GM11168 (cell line): ENCODE results near the gene CCDC33.

Experiments used
- in situ Hi-C: fragments of 300-500 bp; cut with MboI; formaldehyde crosslinking; loops from one replicate; pipeline ENCODE4 v1.12.0; 2022; ENCODE audit warnings: low sequenced_read_pairs; ENCODE audit not compliant: unreplicated experiment

Gene CCDC33

GRCh38 chr15:74370471-74370870, 134.3 kb downstream of the CCDC33 start:
- in situ Hi-C loops: loop anchor here (10.0 to 25.0 kb wide), 3 partner anchors 254 to 464 kb away; no protein-coding TSS in a partner anchor

- in situ Hi-C loops: loop anchor here (10.0 to 25.0 kb wide), 3 partner anchors 252 to 462 kb away; no protein-coding TSS in a partner anchor
Observed at GRCh38 chr15:74373056-74373650, 137.0 kb downstream of the CCDC33 start.

- in situ Hi-C loops: loop anchor here (10.0 to 25.0 kb wide), 3 partner anchors 251 to 461 kb away; no protein-coding TSS in a partner anchor
Observed at GRCh38 chr15:74373731-74374647, 137.9 kb downstream of the CCDC33 start.

- in situ Hi-C loops: loop anchor here (10.0 to 25.0 kb wide), 3 partner anchors 250 to 460 kb away; no protein-coding TSS in a partner anchor
Observed at GRCh38 chr15:74374648-74375302, 138.6 kb downstream of the CCDC33 start.

GRCh38 chr15:74375303-74375693, 139.2 kb downstream of the CCDC33 start:
- in situ Hi-C loops: loop anchor here (10.0 kb wide), 2 partner anchors 250 to 460 kb away; no protein-coding TSS in a partner anchor

GRCh38 chr15:74376226-74376625, 140.1 kb downstream of the CCDC33 start:
- in situ Hi-C loops: loop anchor here (10.0 kb wide), 2 partner anchors 249 to 459 kb away; no protein-coding TSS in a partner anchor

GRCh38 chr15:74376825-74377581, 140.9 kb downstream of the CCDC33 start:
- in situ Hi-C loops: loop anchor here (10.0 kb wide), 2 partner anchors 248 to 458 kb away; no protein-coding TSS in a partner anchor

- in situ Hi-C loops: loop anchor here (10.0 kb wide), 2 partner anchors 247 to 457 kb away; no protein-coding TSS in a partner anchor
Observed at GRCh38 chr15:74377831-74378766, 142.0 kb downstream of the CCDC33 start.

GRCh38 chr15:74378848-74379247, 142.7 kb downstream of the CCDC33 start:
- in situ Hi-C loops: loop anchor here (10.0 kb wide), 2 partner anchors 246 to 456 kb away; no protein-coding TSS in a partner anchor

- in situ Hi-C loops: no loop called here
Observed at GRCh38 chr15:74380361-74381189, 144.4 kb downstream of the CCDC33 start.

GRCh38 chr15:74381190-74381453, 145.0 kb downstream of the CCDC33 start:
- in situ Hi-C loops: no loop called here

- in situ Hi-C loops: no loop called here
Observed at GRCh38 chr15:74381481-74381880, 145.4 kb downstream of the CCDC33 start.

GRCh38 chr15:74382004-74382816, 146.1 kb downstream of the CCDC33 start:
- in situ Hi-C loops: no loop called here

- in situ Hi-C loops: no loop called here
Observed at GRCh38 chr15:74383286-74383685, 147.2 kb downstream of the CCDC33 start.

- in situ Hi-C loops: no loop called here
Observed at GRCh38 chr15:74383695-74384565, 147.8 kb downstream of the CCDC33 start.

- in situ Hi-C loops: no loop called here
Observed at GRCh38 chr15:74384566-74384880, 148.4 kb downstream of the CCDC33 start.
